Heart left ventricle (tissue), 16 donors: ENCODE results near the gene CTNNA3. TPM values are rescaled to one million over a fixed set of nuclear protein-coding genes. Genes with fewer than 3 reads are reported as not detected.

ENCODE experiments used
- ATAC-seq, 4 donors: fragments of 200-7000 bp; cut with Tn5 transposase; one replicate each; pipeline ENCODE4 v1.9.1; 2020 to 2022; ENCODE audit warnings: moderate library complexity in 4 of 4, mild to moderate bottlenecking in 3 of 4, moderate number of reproducible peaks in 1 of 4
- DNase-seq, 5 donors: peaks; one replicate each; pipeline ENCODE4 v3.0.0-alpha.2; 2020
- H3K27ac ChIP-seq, 12 donors: fragments of 200-600 bp; sonication (generic) in 4 of 12; one replicate each; pipeline versions ENCODE4 v1.5.0 to v1.8.0; 2016 to 2022; ENCODE audit warnings: mild to moderate bottlenecking in 2 of 12
- H3K27me3 ChIP-seq, 9 donors: fragments of 200-600 bp; sonication (generic) in 2 of 9; one replicate each; pipeline versions ENCODE4 v1.5.1 to v1.8.0; 2016 to 2022; ENCODE audit warnings: mild to moderate bottlenecking in 3 of 9
- H3K36me3 ChIP-seq, 9 donors: fragments of 200-600 bp; sonication (generic) in 2 of 9; one replicate each; pipeline versions ENCODE4 v1.5.0 to v1.8.0; 2018 to 2022; ENCODE audit warnings: mild to moderate bottlenecking in 2 of 9
- H3K4me1 ChIP-seq, 12 donors: fragments of 200-600 bp; sonication (generic) in 4 of 12; one replicate each; pipeline versions ENCODE4 v1.5.0 to v1.8.0; 2016 to 2022; ENCODE audit warnings: mild to moderate bottlenecking in 3 of 12
- H3K4me3 ChIP-seq, 12 donors: fragments of 200-600 bp; sonication (generic) in 4 of 12; one replicate each; pipeline versions ENCODE4 v1.5.0 to v1.8.0; 2017 to 2022; ENCODE audit warnings: mild to moderate bottlenecking in 9 of 12, moderate library complexity in 4 of 12
- H3K9me3 ChIP-seq, 12 donors: fragments of 200-600 bp; sonication (generic) in 4 of 12; one replicate each; pipeline versions ENCODE4 v1.5.0 to v1.8.0; 2016 to 2022; ENCODE audit warnings: mild to moderate bottlenecking in 1 of 12
- POLR2A ChIP-seq, 2 donors: fragments of 450-650 bp; IDR thresholded peaks; one replicate each; pipeline ENCODE4 v1.6.1; 2017; ENCODE audit warnings: antibody characterized with exemption in 2 of 2, mild to moderate bottlenecking in 2 of 2, moderate library complexity in 2 of 2
- WGBS, 4 donors: extraction: QIAGEN DNeasy Blood & Tissue Kit in 2 of 4; methylation state at CpG; one replicate each; pipeline versions ENCODE4 v1.1.5 to v1.1.7; 2013 to 2018; 5-methylcytosine and 5-hydroxymethylcytosine counted together
- intact Hi-C, 10 donors: fragments of 100-400 bp; cut with DNase I; formaldehyde crosslinking; loops; one replicate each; pipeline versions ENCODE4 v1.11.1 to v1.14.2; 2022
- polyA plus RNA-seq, 2 donors: library from polyadenylated mRNA; stranded (reverse); fragments of 200-250 nt; gene quantifications; one replicate each; pipeline ENCODE4 v1.2.3, GENCODE V29; 2013
- total RNA-seq, 9 donors: library from RNA; depleted of rRNA in 2 of 9; stranded (reverse); fragments of >200 nt in 2 of 9; fragmentation: NEBNext Ultra II Directional in 3 of 9; extraction: Animal tissue kit (Norgen Biotek cat#: 25700) in 3 of 9; gene quantifications; one replicate each; pipeline versions ENCODE4 v1.1.0 to v1.2.4, GENCODE V29; 2016 to 2023
- TF ChIP-seq, protein P1 (sequence below), 12 donors: fragments of 200-600 bp; sonication (generic) in 4 of 12; IDR thresholded peaks; one replicate each; pipeline versions ENCODE4 v1.5.0 to v1.8.0; 2018 to 2022; ENCODE audit warnings: antibody characterized with exemption in 12 of 12, mild to moderate bottlenecking in 5 of 12
- donor health status: ischemic (EF 13 %, LVEDD 7.1; RV severe dilation, severe dysfunction).
- donor health status: healthy with polysubstance abuse.
- donor health status: DM: no; HTN: yes; CAD: no.
- donor health status: DM: no; HTN: no; CAD: no.
- donor health status: ischemic (EF 25% LVEDD 6.9; RV normal size, moderate dysfunction).
- donor health status: ischemic (EF 25% LVEDD 5.7; RV mildly dilated, moderate dysfunction).
- donor health status: healthy.
- donor health status: DM: yes; HTN: yes; CAD: no.
- donor health status: ischemic (EF 35%, LVEDD 5.7; RV mildly dilated, moderate dysfunction).
- donor health status: nonischemic (EF 11% LVEDD 7.7; RV severe dilation, severe dysfunction).
- donor health status: DM: yes; HTN: yes; CAD: no.
- donor health status: PGD.
- donor health status: ischemic (EF 29% LVEDD 5.4; RV normal size, mild dysfunction).
- donor health status: nonischemic (EF 23%, LVEDD 6.1; RV moderate dilation, normal function).

The CTNNA3 gene
- total and polyA plus RNA-seq, 11 donors = 4.8 to 200 (median 99.0) TPM

DNA sequence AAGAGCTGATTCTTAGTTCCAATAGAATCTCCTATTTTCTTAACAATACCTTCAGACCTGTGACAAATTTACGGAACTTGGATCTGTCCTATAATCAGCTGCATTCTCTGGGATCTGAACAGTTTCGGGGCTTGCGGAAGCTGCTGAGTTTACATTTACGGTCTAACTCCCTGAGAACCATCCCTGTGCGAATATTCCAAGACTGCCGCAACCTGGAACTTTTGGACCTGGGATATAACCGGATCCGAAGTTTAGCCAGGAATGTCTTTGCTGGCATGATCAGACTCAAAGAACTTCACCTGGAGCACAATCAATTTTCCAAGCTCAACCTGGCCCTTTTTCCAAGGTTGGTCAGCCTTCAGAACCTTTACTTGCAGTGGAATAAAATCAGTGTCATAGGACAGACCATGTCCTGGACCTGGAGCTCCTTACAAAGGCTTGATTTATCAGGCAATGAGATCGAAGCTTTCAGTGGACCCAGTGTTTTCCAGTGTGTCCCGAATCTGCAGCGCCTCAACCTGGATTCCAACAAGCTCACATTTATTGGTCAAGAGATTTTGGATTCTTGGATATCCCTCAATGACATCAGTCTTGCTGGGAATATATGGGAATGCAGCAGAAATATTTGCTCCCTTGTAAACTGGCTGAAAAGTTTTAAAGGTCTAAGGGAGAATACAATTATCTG is 768.6 kb downstream of the CTNNA3 start:
- intact Hi-C loops = loop anchor here in 2 of 10 donors (10.0 kb wide), 2 partner anchors 587 to 597 kb away; no protein-coding TSS in a partner anchor
- H3K9me3 ChIP-seq = no peaks in the 10 kb centered on the region
- peaks cover 0 to 18% (median 0%) of the 10 kb centered on the region in 12 donors for H3K4me1 ChIP-seq
- H3K27me3 ChIP-seq = peaks cover 0 to 54% (median 4%) of the 10 kb centered on the region in 9 donors
- TF ChIP-seq POLR2A (IDR thresholded peaks at IDR 0.05) = no peak
- TF ChIP-seq, protein P1, sequence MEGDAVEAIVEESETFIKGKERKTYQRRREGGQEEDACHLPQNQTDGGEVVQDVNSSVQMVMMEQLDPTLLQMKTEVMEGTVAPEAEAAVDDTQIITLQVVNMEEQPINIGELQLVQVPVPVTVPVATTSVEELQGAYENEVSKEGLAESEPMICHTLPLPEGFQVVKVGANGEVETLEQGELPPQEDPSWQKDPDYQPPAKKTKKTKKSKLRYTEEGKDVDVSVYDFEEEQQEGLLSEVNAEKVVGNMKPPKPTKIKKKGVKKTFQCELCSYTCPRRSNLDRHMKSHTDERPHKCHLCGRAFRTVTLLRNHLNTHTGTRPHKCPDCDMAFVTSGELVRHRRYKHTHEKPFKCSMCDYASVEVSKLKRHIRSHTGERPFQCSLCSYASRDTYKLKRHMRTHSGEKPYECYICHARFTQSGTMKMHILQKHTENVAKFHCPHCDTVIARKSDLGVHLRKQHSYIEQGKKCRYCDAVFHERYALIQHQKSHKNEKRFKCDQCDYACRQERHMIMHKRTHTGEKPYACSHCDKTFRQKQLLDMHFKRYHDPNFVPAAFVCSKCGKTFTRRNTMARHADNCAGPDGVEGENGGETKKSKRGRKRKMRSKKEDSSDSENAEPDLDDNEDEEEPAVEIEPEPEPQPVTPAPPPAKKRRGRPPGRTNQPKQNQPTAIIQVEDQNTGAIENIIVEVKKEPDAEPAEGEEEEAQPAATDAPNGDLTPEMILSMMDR (IDR thresholded peaks at IDR 0.05) = no peak
- WGBS, 4 donors = 59 to 82% (median 77%) methylated on average over 11 of the region's 11 CpGs
- H3K27ac ChIP-seq = no peak overlapping the region
- H3K4me3 ChIP-seq = peak overlapping the region in 1 of 12 donors; percentile 32
- DNase-seq = no peak
- H3K36me3 ChIP-seq = no peaks in the 10 kb centered on the region
- ATAC-seq = no peak

DNA sequence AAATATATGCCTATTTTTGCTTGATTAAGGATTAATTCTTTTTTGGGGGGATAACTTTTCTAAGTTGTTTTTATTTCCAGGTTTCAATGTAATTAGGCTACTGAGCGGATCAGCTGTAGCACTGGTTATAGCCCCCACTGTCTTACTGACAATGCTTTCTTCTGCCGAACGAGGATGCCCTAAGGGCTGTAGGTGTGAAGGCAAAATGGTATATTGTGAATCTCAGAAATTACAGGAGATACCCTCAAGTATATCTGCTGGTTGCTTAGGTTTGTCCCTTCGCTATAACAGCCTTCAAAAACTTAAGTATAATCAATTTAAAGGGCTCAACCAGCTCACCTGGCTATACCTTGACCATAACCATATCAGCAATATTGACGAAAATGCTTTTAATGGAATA is 769.2 kb downstream of the CTNNA3 start:
- WGBS, 4 donors = 63 to 84% (median 80%) methylated on average over 5 of the region's 5 CpGs
- no peak for TF ChIP-seq POLR2A (IDR thresholded peaks at IDR 0.05)
- TF ChIP-seq, protein P1 (IDR thresholded peaks at IDR 0.05) = no peak

DNA sequence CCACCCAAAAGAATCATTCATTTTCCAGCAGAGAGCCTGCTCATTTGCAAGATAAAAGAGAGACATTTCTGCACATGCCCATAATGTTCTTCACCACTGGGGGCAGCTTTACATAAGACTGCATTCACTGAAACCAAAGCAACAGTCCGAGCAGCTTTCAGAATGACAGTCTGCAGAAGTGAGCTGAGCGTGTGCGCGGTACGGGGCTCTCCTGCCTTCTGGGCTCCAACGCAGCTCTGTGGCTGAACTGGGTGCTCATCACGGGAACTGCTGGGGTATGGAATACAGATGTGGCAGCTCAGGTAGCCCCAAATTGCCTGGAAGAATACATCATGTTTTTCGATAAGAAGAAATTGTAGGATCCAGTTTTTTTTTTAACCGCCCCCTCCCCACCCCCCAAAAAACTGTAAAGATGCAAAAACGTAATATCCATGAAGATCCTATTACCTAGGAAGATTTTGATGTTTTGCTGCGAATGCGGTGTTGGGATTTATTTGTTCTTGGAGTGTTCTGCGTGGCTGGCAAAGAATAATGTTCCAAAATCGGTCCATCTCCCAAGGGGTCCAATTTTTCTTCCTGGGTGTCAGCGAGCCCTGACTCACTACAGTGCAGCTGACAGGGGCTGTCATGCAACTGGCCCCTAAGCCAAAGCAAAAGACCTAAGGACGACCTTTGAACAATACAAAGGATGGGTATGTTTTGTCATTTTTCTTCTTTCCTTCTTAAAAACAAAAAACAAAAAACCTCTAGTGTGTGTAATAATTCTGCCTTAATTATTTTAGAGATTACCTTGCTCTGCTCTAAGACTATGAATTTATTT is 769.9 kb downstream of the CTNNA3 start, which contains the start of gene LRRTM3:
Gene LRRTM3 (plus strand): TSS at position 141 of the 820 bp plus-strand sequence.
- Histone ChIP-seq H3K27me3 (peaks cover 0 to 54% (median 4%) of the 10 kb centered on the region in 9 donors), H3K4me1 (peaks cover 0 to 18% (median 0%) of the 10 kb centered on the region in 12 donors), H3K36me3 (no peaks in the 10 kb centered on the region), H3K27ac (no peak within 1 kb of the TSS), H3K9me3 (no peaks in the 10 kb centered on the region), H3K4me3 (peak within 1 kb of the TSS in 5 of 12 donors; percentile 9 to 28 (median 21))
- TF ChIP-seq POLR2A (IDR thresholded peaks at IDR 0.05) = no peak
- TF ChIP-seq, protein P1 (IDR thresholded peaks at IDR 0.05) = peak; percentile 32 to 69 (median 48)
- intact Hi-C loops = loop anchor here in 2 of 10 donors (10.0 kb wide), 2 partner anchors 589 to 599 kb away; no protein-coding TSS in a partner anchor
- DNase-seq (peak in 4 of 5 donors; percentile 20 to 31 (median 27)), ATAC-seq (peak; percentile 83 to 95 (median 90))
- WGBS, 4 donors = 15 to 18% (median 17%) methylated on average over 16 of the region's 16 CpGs

More for the DNA sequence above, 769.2 kb downstream of the CTNNA3 start:
- intact Hi-C loops = loop anchor here in 2 of 10 donors (10.0 kb wide), 2 partner anchors 588 to 598 kb away; no protein-coding TSS in a partner anchor
- Histone ChIP-seq H3K4me3 (no peak overlapping the region), H3K36me3 (no peaks in the 10 kb centered on the region), H3K27ac (no peak overlapping the region), H3K9me3 (no peaks in the 10 kb centered on the region), H3K4me1 (peaks cover 0 to 18% (median 0%) of the 10 kb centered on the region in 12 donors), H3K27me3 (peaks cover 0 to 54% (median 4%) of the 10 kb centered on the region in 9 donors)
- DNase-seq = no peak
- ATAC-seq = no peak
